ENCODE measurements around the gene PDP2. TPM values are rescaled to one million over a fixed set of nuclear protein-coding genes. Genes with fewer than 3 reads are reported as not detected.

The PDP2 gene
- total and polyA plus RNA-seq, 9 of the 15 experiments (the other 6 are each of a cell fraction or from before 2014, with no cell fraction given) = 2.5 to 24.3 (median 7.2) TPM

GRCh38 chr16:66881964-66882508 lies 1.7 kb downstream of the PDP2 start (continued):
- TF ChIP-seq JUN (IDR thresholded peaks at IDR 0.05; ENCODE audit: borderline replicate concordance, low read depth, low read length) (no peak), JUN (CRISPR knock-in tag; IDR thresholded peaks at IDR 0.05; ENCODE audit: borderline replicate concordance) (no peak), HDAC2 (IDR thresholded peaks at IDR 0.05) (peak; percentile 35; the same call in 1 of the 2 replicates), CBFA2T3 (IDR thresholded peaks at IDR 0.05) (peak; percentile 43; the same call in 1 of the 2 replicates), KDM1A (IDR thresholded peaks at IDR 0.05) (peak; percentile 55 to 57; a peak in 2 of 4 replicates), CEBPG (CRISPR knock-in tag; IDR thresholded peaks at IDR 0.05) (no peak), CEBPG (tag; conservative IDR thresholded peaks at IDR 0.05 in 1 of 2, IDR thresholded peaks at IDR 0.05 in 1 of 2) (no peak), WHSC1 (IDR thresholded peaks at IDR 0.05; ENCODE audit: low read length) (no peak), MYNN (IDR thresholded peaks at IDR 0.05) (no peak), MYNN (CRISPR knock-in tag; IDR thresholded peaks at IDR 0.05) (no peak), TCF3 (CRISPR knock-in tag; IDR thresholded peaks at IDR 0.05) (0 out of 2 replicates have a peak, but pooled peaks have one; percentile 11), SMAD3 (CRISPR knock-in tag; conservative IDR thresholded peaks at IDR 0.05) (no peak), RCOR1 (IDR thresholded peaks at IDR 0.05; ENCODE audit: borderline replicate concordance in 1 of 2, low read depth in 2 of 2, low read length in 2 of 2) (peak in 1 of 2 experiments; percentile 40; a peak in 2 of 4 replicates), PCBP1 (IDR thresholded peaks at IDR 0.05; ENCODE audit: low read depth, low read length, poor library complexity, severe bottlenecking) (no peak), MEF2D (tag; conservative IDR thresholded peaks at IDR 0.05; ENCODE audit: low read depth) (no peak), SUPT5H (IDR thresholded peaks at IDR 0.05) (no peak)

All from K562 (cell line).